RWPE1 (cell line): Measurements from ENCODE around the gene BMP2K.

Source experiments
- CTCF ChIA-PET: fragments of 350-600 bp; sonication (Branson Sonifier 250); formaldehyde crosslinking; extraction: SDS; loops from one replicate; lab custom pipeline; 2021; lab: Yijun Ruan, JAX
- POLR2A ChIA-PET: fragments of 400-600 bp; formaldehyde crosslinking; extraction: SDS; loops from one replicate; lab custom pipeline; 2020; ENCODE audit warnings: antibody characterized with exemption; ENCODE audit not compliant: low non-redundant PET; lab: Yijun Ruan, JAX
- DNase-seq: peaks from one replicate; pipeline ENCODE4 v3.0.0; 2012; ENCODE audit warnings: low spot score
- H3K27ac ChIP-seq: fragments of 450-650 bp; 2 replicates; pipeline ENCODE4 v1.5.1; 2017
- TF ChIP-seq, protein P1 (sequence below): fragments of 450-650 bp; conservative IDR thresholded peaks from 2 replicates; pipeline ENCODE4 v1.5.1; 2017; ENCODE audit warnings: low read depth, mild to moderate bottlenecking

Gene BMP2K

DNA sequence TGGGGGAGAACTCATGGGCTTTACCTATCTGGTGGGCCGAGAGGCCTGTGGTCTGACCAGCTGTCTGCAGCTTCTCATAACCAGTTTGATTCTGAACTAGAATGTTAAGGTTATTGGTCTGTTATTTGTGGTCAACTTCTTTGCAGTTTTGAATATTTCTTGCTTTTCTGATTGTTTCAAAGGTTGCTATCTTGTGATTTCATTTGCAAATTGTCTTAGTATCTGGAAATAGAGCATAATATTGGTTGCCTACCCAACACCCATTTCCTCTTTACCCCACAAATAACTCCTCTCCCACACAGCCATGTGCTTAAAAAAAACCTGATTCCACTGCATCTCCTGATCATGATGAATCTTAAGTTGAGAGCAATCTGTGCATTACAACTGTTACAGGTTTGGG, 39.1 kb upstream of the BMP2K start:
- DNase-seq: no peak
- TF ChIP-seq, protein P1, sequence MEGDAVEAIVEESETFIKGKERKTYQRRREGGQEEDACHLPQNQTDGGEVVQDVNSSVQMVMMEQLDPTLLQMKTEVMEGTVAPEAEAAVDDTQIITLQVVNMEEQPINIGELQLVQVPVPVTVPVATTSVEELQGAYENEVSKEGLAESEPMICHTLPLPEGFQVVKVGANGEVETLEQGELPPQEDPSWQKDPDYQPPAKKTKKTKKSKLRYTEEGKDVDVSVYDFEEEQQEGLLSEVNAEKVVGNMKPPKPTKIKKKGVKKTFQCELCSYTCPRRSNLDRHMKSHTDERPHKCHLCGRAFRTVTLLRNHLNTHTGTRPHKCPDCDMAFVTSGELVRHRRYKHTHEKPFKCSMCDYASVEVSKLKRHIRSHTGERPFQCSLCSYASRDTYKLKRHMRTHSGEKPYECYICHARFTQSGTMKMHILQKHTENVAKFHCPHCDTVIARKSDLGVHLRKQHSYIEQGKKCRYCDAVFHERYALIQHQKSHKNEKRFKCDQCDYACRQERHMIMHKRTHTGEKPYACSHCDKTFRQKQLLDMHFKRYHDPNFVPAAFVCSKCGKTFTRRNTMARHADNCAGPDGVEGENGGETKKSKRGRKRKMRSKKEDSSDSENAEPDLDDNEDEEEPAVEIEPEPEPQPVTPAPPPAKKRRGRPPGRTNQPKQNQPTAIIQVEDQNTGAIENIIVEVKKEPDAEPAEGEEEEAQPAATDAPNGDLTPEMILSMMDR: no peak
- H3K27ac ChIP-seq: no peak overlapping the region
- ChIA-PET POLR2A (no interaction called here), CTCF (no interaction called here)

DNA sequence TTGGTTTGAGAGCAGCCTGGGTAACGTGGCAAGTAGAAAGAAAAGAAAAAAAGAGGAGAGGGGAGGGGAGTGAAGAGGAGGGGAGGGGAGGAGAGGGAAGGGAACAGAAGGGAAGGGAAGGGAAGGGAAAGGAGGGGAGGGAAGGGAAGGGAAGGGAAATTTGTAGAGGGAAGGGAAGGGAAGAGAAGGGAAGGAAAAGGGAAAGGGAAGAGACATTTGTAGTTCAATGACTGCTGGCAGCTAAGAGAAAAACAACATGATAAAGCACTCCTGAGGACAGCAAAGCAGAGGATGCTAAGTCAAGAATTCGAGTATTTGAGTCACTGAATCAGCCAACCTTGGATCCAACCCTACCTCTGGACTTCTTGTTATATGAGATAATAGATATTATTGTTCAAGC, 38.2 kb upstream of the BMP2K start:
- ChIA-PET CTCF (no interaction called here), POLR2A (no interaction called here)
- H3K27ac ChIP-seq: no peak overlapping the region
- no peak for DNase-seq
- TF ChIP-seq, protein P1: no peak

DNA sequence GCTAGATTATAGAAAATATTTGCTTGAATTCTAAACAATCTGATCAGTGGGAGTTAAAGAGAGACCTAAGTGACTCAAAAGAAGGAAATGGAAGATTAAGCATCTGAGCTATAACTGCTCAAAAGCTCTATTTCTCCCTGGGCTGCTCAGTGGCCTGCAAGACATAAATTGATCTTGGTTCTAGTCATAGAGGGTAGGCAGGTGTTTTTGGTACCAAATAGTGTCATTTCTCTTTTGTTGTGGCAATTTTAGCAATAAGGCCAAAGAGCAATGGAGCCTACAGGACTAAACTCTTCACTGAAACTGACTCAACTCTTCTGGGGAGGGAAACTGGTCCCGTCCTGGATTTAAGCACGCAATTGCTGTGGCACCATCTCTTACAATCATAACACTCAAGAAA, 33.9 kb upstream of the BMP2K start:
- DNase-seq: no peak
- H3K27ac ChIP-seq: no peak overlapping the region
- TF ChIP-seq, protein P1: no peak
- CTCF ChIA-PET: interaction anchor here (0.7 kb wide), 1 partner anchor 56 kb away, joined by 3 read pairs; no protein-coding TSS in a partner anchor
- POLR2A ChIA-PET: no interaction called here

DNA sequence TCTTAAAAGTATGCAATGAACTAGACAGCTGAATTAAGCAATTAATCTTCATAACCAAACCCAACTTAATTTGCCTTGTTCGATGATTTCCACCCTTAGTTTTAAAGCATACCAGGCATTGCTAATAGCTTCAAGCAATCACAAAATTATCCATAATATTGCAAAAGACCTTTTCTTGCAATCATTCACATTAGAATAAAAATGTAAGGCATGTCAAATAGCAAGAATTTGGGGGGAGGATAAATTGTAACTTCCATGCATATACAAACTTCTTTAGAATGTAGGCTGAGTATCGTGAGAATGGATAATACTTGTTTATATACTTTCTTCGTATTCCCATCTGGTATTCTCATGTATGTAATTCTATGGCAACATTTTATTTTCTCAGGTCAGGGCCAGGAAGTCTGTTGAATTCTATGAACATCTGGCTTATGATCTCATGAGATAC, 28.7 kb upstream of the BMP2K start:
- H3K27ac ChIP-seq: no peak overlapping the region
- ChIA-PET CTCF (interaction anchor here (0.7 kb wide), 1 partner anchor 846 kb away, joined by 3 read pairs; no protein-coding TSS in a partner anchor), POLR2A (no interaction called here)
- no peak for DNase-seq
- TF ChIP-seq, protein P1: no peak

DNA sequence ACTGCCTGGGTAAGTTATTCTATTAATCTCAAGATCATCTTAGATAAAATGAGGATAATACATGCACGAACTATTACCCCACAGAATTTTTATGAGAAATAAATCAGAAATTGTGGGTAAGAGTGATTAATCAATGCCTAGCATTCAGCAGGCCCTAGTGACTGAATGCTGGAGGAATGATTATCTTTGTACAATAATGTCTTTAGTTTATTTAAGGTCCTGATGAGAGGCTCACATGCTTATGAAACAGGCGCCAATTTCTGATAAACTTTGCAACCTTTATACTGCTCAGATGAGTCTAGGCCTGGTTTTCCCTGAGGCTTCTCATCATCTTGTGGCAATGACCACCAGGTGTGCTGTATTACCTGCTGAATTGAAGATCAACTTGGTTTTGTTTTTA, 27.8 kb upstream of the BMP2K start:
- POLR2A ChIA-PET: no interaction called here
- DNase-seq: no peak
- TF ChIP-seq, protein P1: no peak
- CTCF ChIA-PET: no interaction called here
- no peak overlapping the region for H3K27ac ChIP-seq

DNA sequence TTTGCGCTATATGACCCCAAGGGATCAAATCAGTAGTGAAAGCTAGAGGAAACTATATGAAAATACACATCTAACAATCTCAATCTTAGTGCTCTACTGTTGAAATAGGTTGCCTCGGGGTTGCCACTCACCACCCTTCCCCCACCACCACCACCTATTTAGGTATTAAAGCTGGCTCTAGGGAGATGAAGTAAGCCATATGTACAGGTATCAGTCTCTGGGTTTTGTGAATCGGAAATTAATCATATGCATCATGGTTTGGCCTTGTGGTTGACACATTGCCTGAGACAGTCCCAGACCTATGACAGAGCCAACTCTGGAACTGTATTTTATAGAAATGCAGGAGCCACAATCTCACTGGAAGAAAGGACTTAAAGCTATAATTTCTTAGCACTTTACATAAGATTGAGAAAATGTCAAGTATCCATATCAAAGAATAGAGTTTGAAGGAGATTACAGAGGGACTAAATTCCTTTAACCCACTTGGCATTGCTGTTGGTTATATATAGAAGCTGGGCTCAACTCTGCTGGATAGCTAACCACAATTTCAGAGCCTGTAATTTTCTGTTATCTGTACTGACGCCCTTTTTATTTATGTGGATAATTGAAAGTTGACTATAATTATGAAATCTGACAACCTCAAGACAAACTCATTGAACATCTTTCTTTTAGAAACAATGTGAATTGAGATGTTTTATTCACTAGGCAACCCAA, 26.7 kb upstream of the BMP2K start:
- TF ChIP-seq, protein P1: no peak
- no peak overlapping the region for H3K27ac ChIP-seq
- POLR2A ChIA-PET: no interaction called here
- CTCF ChIA-PET: no interaction called here
- DNase-seq: no peak
